T-helper 2 cell treated with Interferon-gamma antibody and Interleukin-4, amounts not matched to agents 100 ng/mL and 5 ng/mL, for 36 hours (primary cell): ENCODE data around the gene TRIM69. TPM values are rescaled to one million over a fixed set of nuclear protein-coding genes. Genes with fewer than 3 reads are reported as not detected.

Experiments used
- intact Hi-C: fragments of 100-400 bp; cut with micrococcal nuclease; formaldehyde crosslinking; loops from one replicate; pipeline ENCODE4 v1.15.1; 2023
- total RNA-seq: library from RNA; stranded (reverse); gene quantifications from 2 replicates; pipeline ENCODE4 v1.2.3, GENCODE V29; 2022

Gene TRIM69
- total RNA-seq, 1 donor from 2014 or later = 55.7 TPM

DNA sequence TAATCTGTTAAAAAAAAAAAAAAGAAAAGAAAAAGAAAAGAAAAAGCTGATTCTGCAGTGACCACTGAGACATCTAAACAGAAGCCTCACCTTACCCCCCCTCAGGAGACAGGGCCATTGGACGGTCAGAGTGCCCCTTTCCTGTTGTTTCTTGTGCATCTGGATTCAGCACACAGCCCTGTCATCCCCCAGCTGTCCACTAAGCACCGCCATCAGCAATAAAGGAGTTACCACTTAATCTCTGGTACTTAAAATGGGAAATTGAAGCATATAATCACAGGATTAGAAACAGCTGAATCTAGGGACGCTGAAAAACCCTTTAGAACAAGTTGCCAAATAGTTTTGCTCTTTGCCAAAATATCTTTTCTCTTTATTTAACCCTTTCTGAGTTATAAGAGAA, 62.5 kb downstream of the TRIM69 start:
- intact Hi-C loops = no loop called here

GRCh38 chr15:44801364-44801763, 65.0 kb downstream of the TRIM69 start:
- intact Hi-C loops = no loop called here

DNA sequence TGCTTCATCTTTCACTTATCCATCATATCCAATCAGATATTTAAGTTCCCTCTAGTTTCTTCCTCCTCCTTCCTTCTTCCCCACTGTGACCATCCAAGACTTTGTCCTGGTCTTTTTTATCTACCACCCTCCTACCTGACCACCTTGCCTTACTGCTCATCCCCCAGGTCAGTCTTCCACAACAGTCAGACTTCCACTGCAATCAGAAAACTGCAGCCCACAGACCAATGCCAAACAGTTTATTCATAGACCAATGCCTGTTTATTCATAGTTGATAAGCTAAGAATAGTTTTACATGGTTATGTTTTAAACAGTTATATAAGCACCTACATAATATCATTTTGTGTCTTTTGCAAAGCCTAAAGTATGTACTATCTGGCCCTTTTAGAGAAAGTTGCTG, 65.5 kb downstream of the TRIM69 start:
- intact Hi-C loops = no loop called here

DNA sequence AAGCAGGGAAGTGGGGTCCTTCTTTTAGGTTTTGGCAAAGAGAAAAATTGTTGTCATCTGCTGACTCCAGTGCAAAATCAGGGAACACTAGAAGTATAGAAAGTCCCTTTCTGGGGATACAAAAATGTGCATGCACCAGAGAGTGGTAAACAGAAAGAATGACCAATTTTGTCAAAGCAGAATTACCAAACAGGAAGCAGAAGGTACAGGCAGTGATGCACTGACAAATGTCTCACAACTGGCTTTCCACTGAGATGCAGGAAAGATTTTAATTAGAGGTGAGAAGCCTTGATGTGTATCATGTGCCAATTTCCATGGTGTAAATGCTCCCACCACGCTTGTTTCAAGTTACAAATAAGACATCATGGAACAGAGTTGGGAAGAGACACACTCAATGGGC, 66.0 kb downstream of the TRIM69 start:
- intact Hi-C loops = no loop called here

DNA sequence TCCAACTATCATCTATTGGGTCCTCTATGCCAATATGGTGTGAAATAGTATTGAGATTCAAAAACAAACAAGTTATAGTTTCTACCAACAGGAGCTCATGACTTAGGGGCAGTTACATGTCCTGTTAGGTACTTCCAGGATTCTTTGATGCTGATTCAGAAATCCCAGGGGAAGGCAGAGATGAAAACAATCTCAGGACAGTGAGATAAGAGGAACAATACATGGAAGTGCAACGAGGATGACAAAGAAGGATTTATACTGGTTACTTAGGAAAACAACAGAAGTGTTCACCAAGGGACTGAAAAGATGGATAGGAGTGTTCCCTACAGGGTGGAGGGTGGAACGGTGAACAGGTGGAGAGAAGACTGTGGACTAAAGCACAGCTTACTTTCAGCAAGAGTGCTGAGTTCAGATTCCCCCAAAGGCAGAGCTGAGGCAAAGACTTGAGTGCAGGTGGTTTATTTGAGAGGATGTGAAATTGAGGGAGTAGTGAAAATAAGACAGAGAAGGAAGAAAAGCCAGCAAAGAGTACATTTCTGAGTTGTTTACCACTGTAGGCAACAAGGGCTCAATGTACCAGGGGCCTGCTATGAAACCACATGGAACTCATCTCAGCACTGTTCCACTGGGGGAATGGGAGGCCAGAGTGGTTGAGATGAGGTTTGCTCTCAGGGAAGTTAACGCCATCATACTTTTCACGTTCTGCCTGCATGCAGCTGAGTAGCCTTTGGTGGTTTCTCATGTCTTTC, 68.1 kb downstream of the TRIM69 start:
- intact Hi-C loops = no loop called here

DNA sequence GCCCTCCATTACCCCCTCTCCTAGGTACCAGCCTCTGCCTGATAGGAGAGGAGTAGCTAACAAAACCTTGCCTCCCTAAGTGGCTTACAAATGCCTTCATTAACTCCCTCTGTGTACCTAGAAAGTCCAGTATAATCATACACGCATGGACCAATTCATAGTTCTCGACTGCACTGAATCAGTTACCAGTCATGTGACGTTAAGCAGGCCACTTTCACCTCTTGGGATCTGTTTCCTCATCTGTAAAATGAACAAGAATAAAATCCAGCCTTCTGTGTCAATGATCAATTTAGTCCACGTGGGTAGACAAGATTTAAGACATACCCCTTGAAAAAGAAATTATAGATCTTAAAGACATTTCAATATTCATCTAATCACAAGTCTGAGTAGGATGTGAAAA, 72.2 kb downstream of the TRIM69 start:
- intact Hi-C loops = no loop called here

- intact Hi-C loops = no loop called here
Measured at GRCh38 chr15:44810237-44810636, 73.9 kb downstream of the TRIM69 start.

- intact Hi-C loops = no loop called here
Measured at GRCh38 chr15:44811337-44811736, 75.0 kb downstream of the TRIM69 start.

- intact Hi-C loops = no loop called here
Measured at GRCh38 chr15:44812029-44812517, 75.7 kb downstream of the TRIM69 start.

- intact Hi-C loops = no loop called here
Measured at GRCh38 chr15:44813231-44813630, 76.9 kb downstream of the TRIM69 start.

Other genes starting within 250 kb of the TRIM69 start
- gene EIF3J, start 199.4 kb upstream of the TRIM69 start, total RNA-seq = 96.3 and 102 TPM in 2 replicates
- 72.2 and 76.7 TPM in 2 replicates for gene SPG11, start 72.9 kb upstream of the TRIM69 start, total RNA-seq
- 20.8 and 22.5 TPM in 2 replicates for gene PATL2, start 25.2 kb upstream of the TRIM69 start, total RNA-seq
- gene B2M, start 25.0 kb upstream of the TRIM69 start, total RNA-seq = 6,268 and 6,270 TPM in 2 replicates
- gene TERB2, start 220.2 kb downstream of the TRIM69 start, total RNA-seq = not detected in 2 replicates